ENCODE data around the gene EDN1.

DNA sequence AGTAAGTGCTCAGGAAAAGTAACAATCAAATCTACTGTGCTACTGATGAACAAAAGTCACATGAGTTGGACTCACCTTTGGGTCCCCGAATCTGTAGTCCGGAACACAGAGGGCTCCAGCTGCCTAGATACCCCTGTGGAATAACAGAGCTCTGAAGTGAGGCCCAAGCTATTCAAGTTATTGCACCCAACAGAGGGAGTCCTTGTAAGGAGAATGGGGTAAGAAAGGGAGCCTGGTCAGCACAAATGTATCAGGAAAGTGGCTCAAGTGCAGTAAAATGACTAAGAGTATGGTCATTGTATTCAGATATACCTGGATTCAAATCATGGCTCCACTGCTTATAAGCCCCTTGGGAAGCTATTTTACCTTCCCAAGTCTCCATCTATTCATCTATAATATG, 20.9 kb downstream of the EDN1 start:
- TF ChIP-seq, protein P1, sequence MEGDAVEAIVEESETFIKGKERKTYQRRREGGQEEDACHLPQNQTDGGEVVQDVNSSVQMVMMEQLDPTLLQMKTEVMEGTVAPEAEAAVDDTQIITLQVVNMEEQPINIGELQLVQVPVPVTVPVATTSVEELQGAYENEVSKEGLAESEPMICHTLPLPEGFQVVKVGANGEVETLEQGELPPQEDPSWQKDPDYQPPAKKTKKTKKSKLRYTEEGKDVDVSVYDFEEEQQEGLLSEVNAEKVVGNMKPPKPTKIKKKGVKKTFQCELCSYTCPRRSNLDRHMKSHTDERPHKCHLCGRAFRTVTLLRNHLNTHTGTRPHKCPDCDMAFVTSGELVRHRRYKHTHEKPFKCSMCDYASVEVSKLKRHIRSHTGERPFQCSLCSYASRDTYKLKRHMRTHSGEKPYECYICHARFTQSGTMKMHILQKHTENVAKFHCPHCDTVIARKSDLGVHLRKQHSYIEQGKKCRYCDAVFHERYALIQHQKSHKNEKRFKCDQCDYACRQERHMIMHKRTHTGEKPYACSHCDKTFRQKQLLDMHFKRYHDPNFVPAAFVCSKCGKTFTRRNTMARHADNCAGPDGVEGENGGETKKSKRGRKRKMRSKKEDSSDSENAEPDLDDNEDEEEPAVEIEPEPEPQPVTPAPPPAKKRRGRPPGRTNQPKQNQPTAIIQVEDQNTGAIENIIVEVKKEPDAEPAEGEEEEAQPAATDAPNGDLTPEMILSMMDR (IDR thresholded peaks at IDR 0.05) = no peak
- no peak for TF ChIP-seq ZFX (IDR thresholded peaks at IDR 0.05; ENCODE audit: borderline replicate concordance)
